Embryonic facial prominence (tissue), 1 donor: ENCODE measurements around the gene USP20.

Experiments used
- DNase-seq: peaks from one replicate; pipeline ENCODE4 v3.0.0-alpha.2; 2016; ENCODE audit errors: extremely low spot score

The USP20 gene

GRCh38 chr9:129918296-129918950 lies 83.2 kb downstream of the USP20 start:
- DNase-seq, result no peak

GRCh38 chr9:129919277-129919676 lies 84.0 kb downstream of the USP20 start:
- no peak for DNase-seq

- DNase-seq, result no peak
Observed at GRCh38 chr9:129919841-129920240, 84.6 kb downstream of the USP20 start.

- no peak for DNase-seq
Observed at GRCh38 chr9:129921905-129922304, 86.6 kb downstream of the USP20 start.

- DNase-seq, result no peak
Observed at GRCh38 chr9:129923589-129923988, 88.3 kb downstream of the USP20 start.

GRCh38 chr9:129929496-129930125 lies 94.4 kb downstream of the USP20 start:
- DNase-seq, result no peak

GRCh38 chr9:129930743-129931142 lies 95.5 kb downstream of the USP20 start:
- DNase-seq, result no peak
